ENCODE measurements around the gene RNF115.

DNA sequence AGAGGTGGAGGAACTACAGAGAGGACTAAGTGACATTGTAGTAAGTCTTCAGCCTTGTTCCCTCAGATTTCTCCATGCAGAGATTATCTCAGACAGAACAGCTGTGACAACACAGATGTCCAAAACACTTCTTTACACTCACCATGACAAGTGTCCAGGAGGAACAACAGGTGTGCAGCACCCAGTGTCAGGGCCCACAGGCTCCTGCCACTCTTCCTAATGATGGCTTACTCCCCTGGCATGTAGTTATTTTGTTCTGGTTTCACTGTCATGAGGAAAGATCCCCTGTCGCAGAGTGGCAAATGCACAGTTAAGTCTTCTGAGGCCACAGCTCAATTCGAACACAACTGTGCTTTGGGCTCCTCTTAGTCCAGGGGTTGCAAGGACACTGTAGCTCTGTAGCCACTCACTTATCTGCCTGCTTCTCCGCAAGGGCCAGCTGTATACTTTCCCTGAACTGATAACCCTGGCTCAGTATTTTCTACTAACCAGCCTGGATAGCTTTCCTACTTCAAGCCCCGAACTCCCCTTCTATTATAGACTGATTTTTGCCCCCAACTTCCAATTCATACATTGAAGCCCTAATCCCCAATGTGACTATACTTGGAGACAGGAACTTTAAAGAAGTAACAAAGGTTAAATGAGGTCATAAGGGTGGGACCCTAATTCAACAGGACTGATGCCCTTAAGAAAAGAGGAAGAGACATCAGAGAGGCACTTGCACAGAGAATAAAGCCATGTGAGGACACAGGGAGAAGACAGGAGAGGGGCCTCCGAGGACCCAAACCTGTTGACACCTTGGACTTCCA, 127.9 kb downstream of the RNF115 start:
- TF ChIP-seq, protein P1, sequence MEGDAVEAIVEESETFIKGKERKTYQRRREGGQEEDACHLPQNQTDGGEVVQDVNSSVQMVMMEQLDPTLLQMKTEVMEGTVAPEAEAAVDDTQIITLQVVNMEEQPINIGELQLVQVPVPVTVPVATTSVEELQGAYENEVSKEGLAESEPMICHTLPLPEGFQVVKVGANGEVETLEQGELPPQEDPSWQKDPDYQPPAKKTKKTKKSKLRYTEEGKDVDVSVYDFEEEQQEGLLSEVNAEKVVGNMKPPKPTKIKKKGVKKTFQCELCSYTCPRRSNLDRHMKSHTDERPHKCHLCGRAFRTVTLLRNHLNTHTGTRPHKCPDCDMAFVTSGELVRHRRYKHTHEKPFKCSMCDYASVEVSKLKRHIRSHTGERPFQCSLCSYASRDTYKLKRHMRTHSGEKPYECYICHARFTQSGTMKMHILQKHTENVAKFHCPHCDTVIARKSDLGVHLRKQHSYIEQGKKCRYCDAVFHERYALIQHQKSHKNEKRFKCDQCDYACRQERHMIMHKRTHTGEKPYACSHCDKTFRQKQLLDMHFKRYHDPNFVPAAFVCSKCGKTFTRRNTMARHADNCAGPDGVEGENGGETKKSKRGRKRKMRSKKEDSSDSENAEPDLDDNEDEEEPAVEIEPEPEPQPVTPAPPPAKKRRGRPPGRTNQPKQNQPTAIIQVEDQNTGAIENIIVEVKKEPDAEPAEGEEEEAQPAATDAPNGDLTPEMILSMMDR (IDR thresholded peaks at IDR 0.05), result no peak
- TF ChIP-seq POLR2A (IDR thresholded peaks at IDR 0.05), result no peak
